Spleen (tissue), 7 donors: ENCODE measurements around the gene KRTAP3-1.

Experiments
- CTCF ChIP-seq, 11 experiments: fragments of 200-600 bp in 7 of 11; fragments of 450-650 bp in 4 of 11; sonication (generic) in 4 of 11; IDR thresholded peaks in 8 of 11; conservative IDR thresholded peaks in 3 of 11; 1 replicate in 7 of 11; 2 replicates in 4 of 11; pipeline versions ENCODE4 v1.4.0 to v1.8.0; 2016 to 2021; ENCODE audit warnings: antibody characterized with exemption in 11 of 11, inconsistent platforms in 4 of 11, mild to moderate bottlenecking in 1 of 11
- POLR2A ChIP-seq, 3 donors: fragments of 450-650 bp; IDR thresholded peaks; one replicate each; pipeline ENCODE4 v1.5.1; 2017; ENCODE audit warnings: antibody characterized with exemption in 3 of 3, mild to moderate bottlenecking in 1 of 3
- donor health status: DM: no; HTN: no; CAD: no; lungs with moderate emphysema.
- donor health status: DM: no; HTN: no; CAD: no.
- donor health status: DM: no; HTN: no; CAD: no.

- no peak for TF ChIP-seq CTCF (IDR thresholded peaks at IDR 0.05 in 8 of 11, conservative IDR thresholded peaks at IDR 0.05 in 3 of 11)
- no peak for TF ChIP-seq POLR2A (IDR thresholded peaks at IDR 0.05)
Observed at GRCh38 chr17:41001795-41002194, 7.1 kb downstream of the KRTAP3-1 start.
